Endodermal cell (in vitro differentiated cells): ENCODE data around the gene PSME3IP1. TPM values are rescaled to one million over a fixed set of nuclear protein-coding genes. Genes with fewer than 3 reads are reported as not detected.

ENCODE experiments used
- DNase-seq: peaks from one replicate; pipeline ENCODE4 v3.0.0-alpha.2; 2017
- H3K27ac ChIP-seq: 2 replicates; pipeline ENCODE4 v1.5.1; 2013; ENCODE audit warnings: mild to moderate bottlenecking, low read depth, low read length, moderate library complexity
- H3K27me3 ChIP-seq: 2 replicates; pipeline ENCODE4 v1.6.1; 2013; ENCODE audit warnings: mild to moderate bottlenecking, low read length, moderate library complexity; ENCODE audit not compliant: insufficient read depth, control insufficient read depth, poor library complexity, severe bottlenecking
- H3K36me3 ChIP-seq: 2 replicates; pipeline ENCODE4 v1.7.0; 2013; ENCODE audit warnings: mild to moderate bottlenecking, low read length, moderate library complexity; ENCODE audit not compliant: control insufficient read depth, insufficient read depth
- H3K4me1 ChIP-seq: one replicate; pipeline ENCODE4 v1.7.0; 2013; ENCODE audit warnings: low read length; ENCODE audit not compliant: control insufficient read depth, insufficient read depth
- H3K4me3 ChIP-seq: 2 replicates; pipeline ENCODE4 v1.5.1; 2013; ENCODE audit warnings: mild to moderate bottlenecking, low read length, moderate library complexity
- H3K9ac ChIP-seq: 2 replicates; pipeline ENCODE4 v1.6.1; 2013; ENCODE audit warnings: mild to moderate bottlenecking, low read length, moderate library complexity; ENCODE audit not compliant: poor library complexity, severe bottlenecking; ENCODE audit errors: extremely low read depth
- H3K9me3 ChIP-seq: 2 replicates; pipeline ENCODE4 v1.6.1; 2013; ENCODE audit warnings: mild to moderate bottlenecking, low read length, moderate library complexity; ENCODE audit not compliant: control insufficient read depth
- H3K27ac Mint-ChIP-seq: 2 replicates; pipeline ENCODE4 v1.8.0; 2020; ENCODE audit warnings: mixed read lengths
- H3K27me3 Mint-ChIP-seq: 2 replicates; pipeline ENCODE4 v1.8.0; 2021; ENCODE audit warnings: mild to moderate bottlenecking, mixed read lengths; ENCODE audit not compliant: insufficient read depth
- H3K36me3 Mint-ChIP-seq: 2 replicates; pipeline ENCODE4 v1.8.0; 2020; ENCODE audit warnings: low read depth, mixed read lengths
- H3K4me1 Mint-ChIP-seq: 2 replicates; pipeline ENCODE4 v1.8.0; 2020; ENCODE audit warnings: mixed read lengths
- H3K4me3 Mint-ChIP-seq: 2 replicates; pipeline ENCODE4 v1.8.0; 2020; ENCODE audit warnings: mild to moderate bottlenecking, moderate library complexity, mixed read lengths
- H3K9me3 Mint-ChIP-seq: 2 replicates; pipeline ENCODE4 v1.8.0; 2020; ENCODE audit warnings: mild to moderate bottlenecking, mixed read lengths
- WGBS, 2 experiments: methylation state at CpG; one replicate each; pipeline versions ENCODE4 v1.1.5 to v1.1.7; 2013; ENCODE audit warnings: missing lambda C conversion rate in 2 of 2, mixed read lengths in 1 of 2; ENCODE audit not compliant: insufficient coverage in 1 of 2, insufficient read length in 1 of 2; 5-methylcytosine and 5-hydroxymethylcytosine counted together
- long read RNA-seq, 4 experiments: library from polyadenylated mRNA in 2 of 4; library from RNA in 1 of 4; library from capped mRNA in 1 of 4; stranded (forward) in 3 of 4; unstranded in 1 of 4; transcript quantifications; one replicate each; pipeline ENCODE4 v2.0.0, GENCODE V29; 2020 to 2021; ENCODE audit warnings: inconsistent platforms in 1 of 4
- polyA plus RNA-seq, 2 experiments: library from polyadenylated mRNA; stranded (reverse); fragments of 50-300 nt; gene quantifications; one replicate each; pipeline ENCODE4 v1.2.3, GENCODE V29; 2013
- total RNA-seq, 2 donors: library from RNA; stranded (reverse); fragmentation: NEBNext Ultra II Directional in 1 of 2; extraction: Animal tissue kit (Norgen Biotek cat#: 25700) in 1 of 2; gene quantifications; 2 replicates in 1 of 2; 3 replicates in 1 of 2; pipeline ENCODE4 v1.2.1, GENCODE V29; 2021
- TF ChIP-seq, protein P1 (sequence below): fragments of 200-600 bp; sonication (generic); conservative IDR thresholded peaks from 2 replicates; pipeline ENCODE4 v1.5.0; 2021; ENCODE audit warnings: antibody characterized with exemption, mild to moderate bottlenecking

The PSME3IP1 gene, protein sequence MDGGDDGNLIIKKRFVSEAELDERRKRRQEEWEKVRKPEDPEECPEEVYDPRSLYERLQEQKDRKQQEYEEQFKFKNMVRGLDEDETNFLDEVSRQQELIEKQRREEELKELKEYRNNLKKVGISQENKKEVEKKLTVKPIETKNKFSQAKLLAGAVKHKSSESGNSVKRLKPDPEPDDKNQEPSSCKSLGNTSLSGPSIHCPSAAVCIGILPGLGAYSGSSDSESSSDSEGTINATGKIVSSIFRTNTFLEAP
- 100 to 1,000 TPM in 1 of 2 donors, 10 to 100 TPM in 1; 94.2 to 102 TPM for total RNA-seq
- 107 TPM for polyA plus RNA-seq (2013, experiment 1 of 2)
- polyA plus RNA-seq (2013, experiment 2 of 2) = 106 TPM
- long read RNA-seq, experiment 1, partial matches to known transcripts = 8 of 14 reads
- long read RNA-seq, experiment 1, other reads (novel, unspliced or antisense) = 6 of 14 reads
- long read RNA-seq, experiment 2, transcript FAM192A-218 (7 exons, 1,086 nt) = minor isoform, 8 of 123 reads
- long read RNA-seq, experiment 2, transcript FAM192A-201 (7 exons, 2,848 nt) = major isoform, 37 of 123 reads
- long read RNA-seq, experiment 2, partial matches to known transcripts = 22 of 123 reads
- long read RNA-seq, experiment 2, other reads (novel, unspliced or antisense) = 51 of 123 reads
- long read RNA-seq, experiment 3, transcript FAM192A-218 (7 exons, 1,086 nt) = minor isoform, 10 of 125 reads
- long read RNA-seq, experiment 3, transcript FAM192A-201 (7 exons, 2,848 nt) = major isoform, 45 of 125 reads
- long read RNA-seq, experiment 3, partial matches to known transcripts = 23 of 125 reads
- long read RNA-seq, experiment 3, other reads (novel, unspliced or antisense) = 47 of 125 reads
- long read RNA-seq, experiment 4, transcript FAM192A-201 (7 exons, 2,848 nt) = major isoform, 19 of 84 reads
- long read RNA-seq, experiment 4, partial matches to known transcripts = 10 of 84 reads
- long read RNA-seq, experiment 4, other reads (novel, unspliced or antisense) = 51 of 84 reads

DNA sequence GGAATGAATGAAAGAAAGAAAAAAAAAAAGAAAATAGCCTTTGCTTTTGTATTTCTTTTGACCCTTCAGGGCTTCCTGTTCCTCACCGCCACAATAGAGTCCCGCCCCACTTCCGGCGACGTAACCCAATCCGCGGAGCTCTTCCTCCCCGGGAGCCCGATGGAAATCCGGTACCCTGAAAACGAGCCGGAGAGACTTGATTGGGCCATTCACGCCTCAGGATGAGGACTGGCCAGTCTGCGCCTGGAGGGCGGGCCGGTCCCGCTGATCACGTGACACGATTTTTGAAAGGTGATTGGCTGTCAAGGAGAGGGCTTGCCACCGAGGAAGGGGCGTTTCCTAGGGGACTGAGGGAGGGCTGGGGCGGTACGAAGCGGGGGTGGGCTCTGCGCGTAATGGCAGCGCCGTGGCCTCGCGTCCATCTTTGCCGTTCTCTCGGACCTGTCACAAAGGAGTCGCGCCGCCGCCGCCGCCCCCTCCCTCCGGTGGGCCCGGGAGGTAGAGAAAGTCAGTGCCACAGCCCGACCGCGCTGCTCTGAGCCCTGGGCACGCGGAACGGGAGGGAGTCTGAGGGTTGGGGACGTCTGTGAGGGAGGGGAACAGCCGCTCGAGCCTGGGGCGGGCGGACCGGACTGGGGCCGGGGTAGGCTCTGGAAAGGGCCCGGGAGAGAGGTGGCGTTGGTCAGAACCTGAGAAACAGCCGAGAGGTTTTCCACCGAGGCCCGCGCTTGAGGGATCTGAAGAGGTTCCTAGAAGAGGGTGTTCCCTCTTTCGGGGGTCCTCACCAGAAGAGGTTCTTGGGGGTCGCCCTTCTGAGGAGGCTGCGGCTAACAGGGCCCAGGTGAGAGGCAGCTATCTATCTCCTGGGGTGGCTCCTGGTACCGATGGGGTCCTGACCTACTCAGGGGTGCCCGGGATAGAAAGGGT, at the start of gene PSME3IP1, which contains the start of gene RSPRY1:
PSME3IP1 (minus strand) TSS at position 95 of the 927 bp plus-strand sequence. CDS start 12,185 bp downstream, outside the sequence.
RSPRY1 (plus strand) TSS at position 385 of the 927 bp plus-strand sequence. CDS start 18,330 bp downstream, outside the sequence.
- H3K27ac Mint-ChIP-seq = peak within 1 kb of the TSS; percentile 95
- H3K36me3 Mint-ChIP-seq = peaks cover 8% of the 10 kb centered on the region
- H3K4me1 Mint-ChIP-seq = peaks cover 15% of the 10 kb centered on the region
- no peaks in the 10 kb centered on the region for H3K4me1 ChIP-seq
- DNase-seq = peak; percentile 100
- H3K9me3 ChIP-seq = no peaks in the 10 kb centered on the region
- peaks cover 13% of the 10 kb centered on the region for H3K36me3 ChIP-seq
- TF ChIP-seq, protein P1, sequence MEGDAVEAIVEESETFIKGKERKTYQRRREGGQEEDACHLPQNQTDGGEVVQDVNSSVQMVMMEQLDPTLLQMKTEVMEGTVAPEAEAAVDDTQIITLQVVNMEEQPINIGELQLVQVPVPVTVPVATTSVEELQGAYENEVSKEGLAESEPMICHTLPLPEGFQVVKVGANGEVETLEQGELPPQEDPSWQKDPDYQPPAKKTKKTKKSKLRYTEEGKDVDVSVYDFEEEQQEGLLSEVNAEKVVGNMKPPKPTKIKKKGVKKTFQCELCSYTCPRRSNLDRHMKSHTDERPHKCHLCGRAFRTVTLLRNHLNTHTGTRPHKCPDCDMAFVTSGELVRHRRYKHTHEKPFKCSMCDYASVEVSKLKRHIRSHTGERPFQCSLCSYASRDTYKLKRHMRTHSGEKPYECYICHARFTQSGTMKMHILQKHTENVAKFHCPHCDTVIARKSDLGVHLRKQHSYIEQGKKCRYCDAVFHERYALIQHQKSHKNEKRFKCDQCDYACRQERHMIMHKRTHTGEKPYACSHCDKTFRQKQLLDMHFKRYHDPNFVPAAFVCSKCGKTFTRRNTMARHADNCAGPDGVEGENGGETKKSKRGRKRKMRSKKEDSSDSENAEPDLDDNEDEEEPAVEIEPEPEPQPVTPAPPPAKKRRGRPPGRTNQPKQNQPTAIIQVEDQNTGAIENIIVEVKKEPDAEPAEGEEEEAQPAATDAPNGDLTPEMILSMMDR = no peak
- peak within 1 kb of the TSS; percentile 95 for H3K4me3 ChIP-seq
- H3K27me3 ChIP-seq = no peaks in the 10 kb centered on the region
- H3K4me3 Mint-ChIP-seq = peak within 1 kb of the TSS; percentile 99
- peak within 1 kb of the TSS; percentile 91 for H3K27ac ChIP-seq
- H3K9ac ChIP-seq = peak within 1 kb of the TSS; percentile 68
- H3K9me3 Mint-ChIP-seq = no peaks in the 10 kb centered on the region
- 0% methylated on average over 22 to 64 of the region's 64 CpGs for WGBS, 2 experiments
- H3K27me3 Mint-ChIP-seq = peaks cover 16% of the 10 kb centered on the region

DNA sequence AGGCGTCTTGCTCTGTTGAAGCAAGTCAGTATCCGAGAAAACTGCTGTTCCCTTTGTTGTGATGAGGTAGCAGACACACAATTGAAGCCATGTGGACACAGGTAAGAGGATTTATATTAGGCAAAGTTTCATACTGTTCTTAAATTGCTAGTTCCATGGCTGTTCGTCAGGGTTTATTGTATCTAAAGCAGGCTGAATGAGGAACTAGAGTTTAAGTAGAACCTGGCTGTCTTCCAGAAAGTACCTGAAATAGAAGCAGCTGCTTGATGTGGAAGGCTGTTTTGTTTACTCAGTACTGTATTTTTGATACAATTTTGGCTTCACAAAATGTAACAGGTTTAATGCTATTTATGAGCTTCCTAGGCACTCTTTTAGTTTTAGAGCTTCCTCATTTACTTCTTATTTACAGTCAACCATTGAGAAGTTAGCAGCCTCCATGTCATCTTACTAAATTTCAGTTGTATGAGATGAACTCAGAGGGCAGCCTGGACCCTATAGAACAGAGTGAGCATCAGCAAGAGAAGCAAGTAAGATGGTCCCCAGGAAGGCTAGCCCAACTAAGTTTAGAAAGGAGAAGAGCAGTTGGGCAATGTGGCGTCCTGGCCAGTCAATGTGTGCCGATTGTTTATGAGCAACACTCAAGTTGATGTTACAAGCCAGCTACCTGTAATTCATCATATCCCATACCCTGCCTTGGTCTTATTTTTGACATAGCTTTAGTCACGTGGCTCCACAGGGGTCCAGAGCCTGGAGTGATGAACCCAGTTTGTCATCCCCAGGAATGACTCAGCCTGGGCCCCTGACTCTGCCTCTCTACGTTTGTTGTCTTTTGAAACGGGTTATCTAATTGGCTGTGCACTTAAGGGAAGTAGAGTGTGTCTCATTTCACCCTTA, 49.5 kb upstream of the PSME3IP1 start:
- Mint-ChIP-seq H3K27ac (peak overlapping the region; percentile 18), H3K4me1 (no peaks in the 10 kb centered on the region), H3K4me3 (no peak overlapping the region), H3K36me3 (peaks cover 75% of the 10 kb centered on the region), H3K9me3 (no peaks in the 10 kb centered on the region), H3K27me3 (no peaks in the 10 kb centered on the region)
- WGBS, 2 experiments = 88 to 93% methylated on average over 6 to 8 of the region's 8 CpGs
- Histone ChIP-seq H3K4me3 (no peak overlapping the region), H3K9me3 (no peaks in the 10 kb centered on the region), H3K4me1 (no peaks in the 10 kb centered on the region), H3K36me3 (peaks cover 90% of the 10 kb centered on the region), H3K27ac (no peak overlapping the region), H3K27me3 (no peaks in the 10 kb centered on the region), H3K9ac (no peak overlapping the region)
- TF ChIP-seq, protein P1 = no peak
- no peak for DNase-seq
